ENCODE results near the gene STAU1. TPM values are rescaled to one million over a fixed set of nuclear protein-coding genes. Genes with fewer than 3 reads are reported as not detected.
"Not testable (repeated sequence)": the region's sequence is repeated elsewhere in the genome, so short reads cannot be mapped to it uniquely, and the experiment has no call there.

STAU1 gene
- total RNA-seq, 4 donors from 2014 or later, result 64.2 to 79.8 (median 70.9) TPM

- WGBS, 2 donors, result 85 to 92% methylated on average over 3 of the region's 3 CpGs
- Histone ChIP-seq H3K4me1 (no peaks in the 10 kb centered on the region), H3K36me3 (peaks cover 0 to 73% (median 0%) of the 10 kb centered on the region in 3 donors), H3K27ac (no peak overlapping the region), H3K4me3 (no peak overlapping the region), H3K27me3 (no peaks in the 10 kb centered on the region), H3K9me3 (no peaks in the 10 kb centered on the region)
- no peak for TF ChIP-seq EP300 (IDR thresholded peaks at IDR 0.05)
- TF ChIP-seq POLR2A (IDR thresholded peaks at IDR 0.05), result no peak
- no peak for TF ChIP-seq CTCF (IDR thresholded peaks at IDR 0.05)
- DNase-seq (ENCODE audit: low spot score in 2 of 2), result no peak
Measured at GRCh38 chr20:49104365-49104648, 83.8 kb downstream of the STAU1 start.

GRCh38 chr20:49103647-49104364 lies 84.3 kb downstream of the STAU1 start:
- Histone ChIP-seq H3K36me3 (peaks cover 0 to 74% (median 0%) of the 10 kb centered on the region in 3 donors), H3K27me3 (no peaks in the 10 kb centered on the region), H3K9me3 (no peaks in the 10 kb centered on the region), H3K4me3 (no peak overlapping the region), H3K4me1 (no peaks in the 10 kb centered on the region), H3K27ac (no peak overlapping the region)
- 90 to 92% methylated on average over 7 of the region's 7 CpGs for WGBS, 2 donors
- TF ChIP-seq POLR2A (IDR thresholded peaks at IDR 0.05) (no peak), CTCF (IDR thresholded peaks at IDR 0.05) (no peak), EP300 (IDR thresholded peaks at IDR 0.05) (no peak)
- DNase-seq (ENCODE audit: low spot score in 2 of 2), result no peak

GRCh38 chr20:49103019-49103418 lies 85.1 kb downstream of the STAU1 start:
- no peak overlapping the region for H3K27ac ChIP-seq
- peaks cover 0 to 82% (median 0%) of the 10 kb centered on the region in 3 donors for H3K36me3 ChIP-seq
- WGBS, 2 donors, result 93 to 100% methylated on average over 4 of the region's 4 CpGs
- no peaks in the 10 kb centered on the region for H3K4me1 ChIP-seq
- TF ChIP-seq CTCF (IDR thresholded peaks at IDR 0.05) (no peak), POLR2A (IDR thresholded peaks at IDR 0.05) (no peak), EP300 (IDR thresholded peaks at IDR 0.05) (no peak)
- H3K4me3 ChIP-seq, result no peak overlapping the region
- no peaks in the 10 kb centered on the region for H3K9me3 ChIP-seq
- H3K27me3 ChIP-seq, result no peaks in the 10 kb centered on the region
- no peak for DNase-seq (ENCODE audit: low spot score in 2 of 2)

GRCh38 chr20:49100972-49101371 lies 87.2 kb downstream of the STAU1 start:
- peaks cover 0 to 93% (median 0%) of the 10 kb centered on the region in 3 donors for H3K36me3 ChIP-seq
- no peak for DNase-seq (ENCODE audit: low spot score in 2 of 2)
- H3K27me3 ChIP-seq, result no peaks in the 10 kb centered on the region
- no peaks in the 10 kb centered on the region for H3K9me3 ChIP-seq
- H3K4me3 ChIP-seq, result no peak overlapping the region
- TF ChIP-seq POLR2A (IDR thresholded peaks at IDR 0.05), result no peak
- no peak for TF ChIP-seq CTCF (IDR thresholded peaks at IDR 0.05)
- 92 to 93% methylated on average over 4 of the region's 4 CpGs for WGBS, 2 donors
- H3K4me1 ChIP-seq, result no peaks in the 10 kb centered on the region
- no peak overlapping the region for H3K27ac ChIP-seq

- H3K9me3 ChIP-seq; DNase-seq (ENCODE audit: low spot score in 2 of 2); H3K4me1 ChIP-seq; H3K27me3 ChIP-seq; H3K4me3 ChIP-seq; H3K27ac ChIP-seq: not testable (repeated sequence)
- H3K36me3 ChIP-seq, result peaks cover 0 to 94% (median 0%) of the 10 kb centered on the region in 3 donors
- WGBS, 2 donors, result 76 to 84% methylated on average over 5 of the region's 5 CpGs
Measured at GRCh38 chr20:49100292-49100691, 87.8 kb downstream of the STAU1 start.

- H3K36me3 ChIP-seq, result peaks cover 0 to 94% (median 0%) of the 10 kb centered on the region in 3 donors
- no peaks in the 10 kb centered on the region for H3K4me1 ChIP-seq
- H3K27me3 ChIP-seq, result no peaks in the 10 kb centered on the region
- no peak overlapping the region for H3K27ac ChIP-seq
- 94 to 100% methylated on average over 3 of the region's 3 CpGs for WGBS, 2 donors
- no peaks in the 10 kb centered on the region for H3K9me3 ChIP-seq
- no peak for TF ChIP-seq CTCF (IDR thresholded peaks at IDR 0.05)
- no peak for TF ChIP-seq EP300 (IDR thresholded peaks at IDR 0.05)
- TF ChIP-seq POLR2A (IDR thresholded peaks at IDR 0.05), result no peak
- no peak overlapping the region for H3K4me3 ChIP-seq
- DNase-seq (ENCODE audit: low spot score in 2 of 2), result no peak
Measured at GRCh38 chr20:49099011-49099410, 89.1 kb downstream of the STAU1 start.
